Trophoblast cell (in vitro differentiated cells and primary cell): ENCODE data around the gene FAM78B.

ENCODE experiments used
- DNase-seq, 2 donors: peaks; one replicate each; pipeline ENCODE4 v3.0.0-alpha.2; 2016
- H2AFZ ChIP-seq: 2 replicates; pipeline ENCODE4 v1.6.1; 2013; ENCODE audit warnings: low read length, moderate library complexity, mild to moderate bottlenecking; ENCODE audit not compliant: insufficient read depth, poor library complexity
- H2AK5ac ChIP-seq: 2 replicates; pipeline ENCODE4 v1.6.1; 2013; ENCODE audit warnings: mild to moderate bottlenecking, low read length
- H2BK120ac ChIP-seq: 2 replicates; pipeline ENCODE4 v1.6.1; 2013; ENCODE audit warnings: low read length, mild to moderate bottlenecking, moderate library complexity; ENCODE audit not compliant: insufficient read depth, poor library complexity
- H2BK12ac ChIP-seq: 2 replicates; pipeline ENCODE4 v1.6.1; 2013; ENCODE audit warnings: mild to moderate bottlenecking, low read length, moderate library complexity
- H2BK5ac ChIP-seq: 2 replicates; pipeline ENCODE4 v1.6.1; 2013; ENCODE audit warnings: low read length, low read depth, moderate library complexity, mild to moderate bottlenecking; ENCODE audit not compliant: poor library complexity
- H3K14ac ChIP-seq: 2 replicates; pipeline ENCODE4 v1.6.1; 2013; ENCODE audit warnings: mild to moderate bottlenecking, low read length
- H3K18ac ChIP-seq: 2 replicates; pipeline ENCODE4 v1.6.1; 2013; ENCODE audit warnings: mild to moderate bottlenecking, low read length
- H3K23ac ChIP-seq: 2 replicates; pipeline ENCODE4 v1.6.1; 2013; ENCODE audit warnings: low read length
- H3K27ac ChIP-seq: 2 replicates; pipeline ENCODE4 v1.5.1; 2013; ENCODE audit warnings: low read depth, mild to moderate bottlenecking, inconsistent platforms, low read length, moderate library complexity
- H3K27me3 ChIP-seq: 2 replicates; pipeline ENCODE4 v1.6.1; 2013; ENCODE audit warnings: inconsistent platforms, mild to moderate bottlenecking, low read length, moderate library complexity; ENCODE audit not compliant: insufficient read depth
- H3K36me3 ChIP-seq, 2 experiments: 1 replicate in 1 of 2; 2 replicates in 1 of 2; pipeline ENCODE4 v1.6.1; 2013; ENCODE audit warnings: low read length in 2 of 2, mild to moderate bottlenecking in 2 of 2, moderate library complexity in 1 of 2; ENCODE audit not compliant: insufficient read depth in 2 of 2, control insufficient read depth in 1 of 2
- H3K4ac ChIP-seq: 2 replicates; pipeline ENCODE4 v1.6.1; 2013; ENCODE audit warnings: low read depth, mild to moderate bottlenecking, low read length, moderate library complexity
- H3K4me1 ChIP-seq, 2 experiments: 1 replicate in 1 of 2; 2 replicates in 1 of 2; pipeline ENCODE4 v1.6.1; 2013; ENCODE audit warnings: low read length in 2 of 2, mild to moderate bottlenecking in 2 of 2, moderate library complexity in 1 of 2; ENCODE audit not compliant: insufficient read depth in 2 of 2, control insufficient read depth in 1 of 2
- H3K4me2 ChIP-seq: 2 replicates; pipeline ENCODE4 v1.6.1; 2013; ENCODE audit warnings: inconsistent platforms, mild to moderate bottlenecking, low read length, moderate library complexity
- H3K4me3 ChIP-seq: 2 replicates; pipeline ENCODE4 v1.5.1; 2013; ENCODE audit warnings: mild to moderate bottlenecking, low read depth, low read length, inconsistent platforms
- H3K79me1 ChIP-seq: one replicate; pipeline ENCODE4 v1.6.1; 2013; ENCODE audit warnings: low read length
- H3K79me2 ChIP-seq: 2 replicates; pipeline ENCODE4 v1.6.1; 2013; ENCODE audit warnings: low read length, mild to moderate bottlenecking; ENCODE audit not compliant: control insufficient read depth, insufficient read depth, poor library complexity
- H3K9ac ChIP-seq: 2 replicates; pipeline ENCODE4 v1.6.1; 2013; ENCODE audit warnings: mild to moderate bottlenecking, low read length
- H3K9me3 ChIP-seq: 2 replicates; pipeline ENCODE4 v1.6.1; 2013; ENCODE audit warnings: low read depth, mild to moderate bottlenecking, control low read depth, inconsistent platforms, low read length; ENCODE audit not compliant: insufficient read depth
- H4K12ac ChIP-seq: 2 replicates; pipeline ENCODE4 v1.6.1; 2013; ENCODE audit warnings: low read depth, mild to moderate bottlenecking, low read length, moderate library complexity
- H4K8ac ChIP-seq: 2 replicates; pipeline ENCODE4 v1.6.1; 2013; ENCODE audit warnings: low read depth, mild to moderate bottlenecking, low read length, moderate library complexity
- H4K91ac ChIP-seq: one replicate; pipeline ENCODE4 v1.6.1; 2013; ENCODE audit warnings: low read depth, mild to moderate bottlenecking, low read length, moderate library complexity
- WGBS: extraction: QIAGEN DNeasy Blood & Tissue Kit; methylation state at CpG from one replicate; pipeline ENCODE4 v1.1.7; 2013; ENCODE audit warnings: missing lambda C conversion rate; ENCODE audit not compliant: insufficient read length, insufficient coverage; ENCODE audit errors: extremely low coverage; 5-methylcytosine and 5-hydroxymethylcytosine counted together

The FAM78B gene

GRCh38 chr1:166170075-166170474 is 3.3 kb upstream of the FAM78B start:
- Histone ChIP-seq H3K4me1 (peaks cover 0 to 6% of the 10 kb centered on the region in 2 experiments), H3K79me1 (no peaks in the 10 kb centered on the region), H2BK5ac (no peak overlapping the region), H2AK5ac (no peak overlapping the region), H4K8ac (no peak overlapping the region), H3K4me2 (no peak overlapping the region), H3K9me3 (peaks cover 3% of the 10 kb centered on the region), H3K27me3 (peaks cover 21% of the 10 kb centered on the region), H3K14ac (no peak overlapping the region), H2BK12ac (no peak overlapping the region), H4K12ac (no peak overlapping the region), H3K9ac (no peak overlapping the region), H3K18ac (no peak overlapping the region), H3K36me3 (no peaks in the 10 kb centered on the region), H3K79me2 (no peaks in the 10 kb centered on the region), H2AFZ (no peak overlapping the region), H3K27ac (no peak overlapping the region), H4K91ac (no peak overlapping the region), H2BK120ac (no peak overlapping the region), H3K4ac (no peak overlapping the region), H3K4me3 (no peak overlapping the region), H3K23ac (no peak overlapping the region)
- no CpG with 5 or more reads among the region's 2 CpGs for WGBS
- DNase-seq: no peak

GRCh38 chr1:166169182-166169581 is 2.4 kb upstream of the FAM78B start:
- no peak for DNase-seq
- no peaks in the 10 kb centered on the region for H3K79me2 ChIP-seq
- peaks cover 3% of the 10 kb centered on the region for H3K9me3 ChIP-seq
- no peaks in the 10 kb centered on the region for H3K79me1 ChIP-seq
- H3K36me3 ChIP-seq: no peaks in the 10 kb centered on the region
- H3K4me2 ChIP-seq: no peak overlapping the region
- no peak overlapping the region for H4K8ac ChIP-seq
- H3K27me3 ChIP-seq: peaks cover 29% of the 10 kb centered on the region
- H3K27ac ChIP-seq: no peak overlapping the region
- H2BK5ac ChIP-seq: no peak overlapping the region
- H3K23ac ChIP-seq: no peak overlapping the region
- H3K4ac ChIP-seq: no peak overlapping the region
- H2AFZ ChIP-seq: no peak overlapping the region
- H3K4me3 ChIP-seq: no peak overlapping the region
- H3K4me1 ChIP-seq: peaks cover 0 to 6% of the 10 kb centered on the region in 2 experiments
- H2AK5ac ChIP-seq: no peak overlapping the region
- no CpG with 5 or more reads among the region's 3 CpGs for WGBS
- no peak overlapping the region for H3K18ac ChIP-seq
- H4K12ac ChIP-seq: no peak overlapping the region
- no peak overlapping the region for H4K91ac ChIP-seq
- no peak overlapping the region for H3K9ac ChIP-seq
- H2BK12ac ChIP-seq: no peak overlapping the region
- no peak overlapping the region for H2BK120ac ChIP-seq
- H3K14ac ChIP-seq: no peak overlapping the region

GRCh38 chr1:166167572-166167925 is 748 bp upstream of the FAM78B start:
- H3K4me2 ChIP-seq: peak overlapping the region; percentile 75
- peaks cover 3% of the 10 kb centered on the region for H3K9me3 ChIP-seq
- H3K14ac ChIP-seq: no peak overlapping the region
- no peak overlapping the region for H2BK12ac ChIP-seq
- DNase-seq: no peak
- H3K9ac ChIP-seq: no peak overlapping the region
- no peaks in the 10 kb centered on the region for H3K79me1 ChIP-seq
- H4K8ac ChIP-seq: no peak overlapping the region
- H3K4me3 ChIP-seq: no peak overlapping the region
- no peak overlapping the region for H3K27ac ChIP-seq
- H4K91ac ChIP-seq: no peak overlapping the region
- H2AFZ ChIP-seq: no peak overlapping the region
- H3K18ac ChIP-seq: no peak overlapping the region
- no peak overlapping the region for H3K23ac ChIP-seq
- H3K36me3 ChIP-seq: no peaks in the 10 kb centered on the region
- no peak overlapping the region for H2AK5ac ChIP-seq
- H2BK120ac ChIP-seq: no peak overlapping the region
- H3K79me2 ChIP-seq: no peaks in the 10 kb centered on the region
- H4K12ac ChIP-seq: no peak overlapping the region
- no peak overlapping the region for H3K4ac ChIP-seq
- H3K4me1 ChIP-seq: peaks cover 0 to 6% of the 10 kb centered on the region in 2 experiments
- no CpG with 5 or more reads among the region's 5 CpGs for WGBS
- peaks cover 31% of the 10 kb centered on the region for H3K27me3 ChIP-seq
- no peak overlapping the region for H2BK5ac ChIP-seq

- Histone ChIP-seq H2BK120ac (no peak overlapping the region), H2BK12ac (no peak overlapping the region), H3K27me3 (peaks cover 32% of the 10 kb centered on the region), H3K18ac (no peak overlapping the region), H3K23ac (no peak overlapping the region), H2AFZ (no peak overlapping the region), H4K8ac (no peak overlapping the region), H3K4ac (no peak overlapping the region), H4K91ac (no peak overlapping the region), H3K14ac (no peak overlapping the region), H3K4me3 (peak overlapping the region; percentile 83), H4K12ac (no peak overlapping the region), H3K79me2 (no peaks in the 10 kb centered on the region), H3K9ac (no peak overlapping the region), H3K9me3 (peaks cover 3% of the 10 kb centered on the region), H3K27ac (no peak overlapping the region), H2AK5ac (no peak overlapping the region), H3K4me2 (peak overlapping the region; percentile 82), H2BK5ac (no peak overlapping the region), H3K79me1 (no peaks in the 10 kb centered on the region), H3K36me3 (no peaks in the 10 kb centered on the region), H3K4me1 (peaks cover 0 to 6% of the 10 kb centered on the region in 2 experiments)
- no peak for DNase-seq
- no CpG with 5 or more reads among the region's 50 CpGs for WGBS
Measured at GRCh38 chr1:166166329-166166697, 488 bp downstream of the FAM78B start.
